OCI-LY3 (cell line): ENCODE data around the gene LAMC1.

Source experiments
- EZH2phosphoT487 ChIP-seq: fragments of 200-600 bp; shearing (Covaris generic); IDR thresholded peaks from 2 replicates; pipeline ENCODE4 v1.6.1; 2018; ENCODE audit warnings: antibody characterized with exemption, mixed run types, low read depth
- TF ChIP-seq, protein P1 (sequence below): fragments of 200-600, 300-600 bp; sonication (generic); IDR thresholded peaks from 2 replicates; pipeline ENCODE4 v1.5.1; 2014; ENCODE audit warnings: antibody characterized with exemption, low read length, low read depth

DNA sequence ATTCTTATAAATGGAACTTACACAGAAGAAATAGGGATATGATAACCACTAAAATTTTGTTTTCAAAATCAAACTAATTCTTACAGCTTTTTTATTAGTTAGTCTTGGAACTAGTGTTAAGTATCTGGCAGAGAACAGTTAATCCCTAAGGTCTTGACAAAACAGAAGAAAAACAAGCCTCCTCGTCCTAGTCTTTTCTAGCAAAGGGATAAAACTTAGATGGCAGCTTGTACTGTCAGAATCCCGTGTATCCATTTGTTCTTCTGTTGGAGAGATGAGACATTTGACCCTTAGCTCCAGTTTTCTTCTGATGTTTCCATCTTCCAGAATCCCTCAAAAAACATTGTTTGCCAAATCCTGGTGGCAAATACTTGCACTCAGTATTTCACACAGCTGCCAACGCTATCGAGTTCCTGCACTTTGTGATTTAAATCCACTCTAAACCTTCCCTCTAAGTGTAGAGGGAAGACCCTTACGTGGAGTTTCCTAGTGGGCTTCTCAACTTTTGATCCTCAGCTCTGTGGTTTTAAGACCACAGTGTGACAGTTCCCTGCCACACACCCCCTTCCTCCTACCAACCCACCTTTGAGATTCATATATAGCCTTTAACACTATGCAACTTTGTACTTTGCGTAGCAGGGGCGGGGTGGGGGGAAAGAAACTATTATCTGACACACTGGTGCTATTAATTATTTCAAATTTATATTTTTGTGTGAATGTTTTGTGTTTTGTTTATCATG is 120.5 kb downstream of the LAMC1 start:
- TF ChIP-seq, protein P1, sequence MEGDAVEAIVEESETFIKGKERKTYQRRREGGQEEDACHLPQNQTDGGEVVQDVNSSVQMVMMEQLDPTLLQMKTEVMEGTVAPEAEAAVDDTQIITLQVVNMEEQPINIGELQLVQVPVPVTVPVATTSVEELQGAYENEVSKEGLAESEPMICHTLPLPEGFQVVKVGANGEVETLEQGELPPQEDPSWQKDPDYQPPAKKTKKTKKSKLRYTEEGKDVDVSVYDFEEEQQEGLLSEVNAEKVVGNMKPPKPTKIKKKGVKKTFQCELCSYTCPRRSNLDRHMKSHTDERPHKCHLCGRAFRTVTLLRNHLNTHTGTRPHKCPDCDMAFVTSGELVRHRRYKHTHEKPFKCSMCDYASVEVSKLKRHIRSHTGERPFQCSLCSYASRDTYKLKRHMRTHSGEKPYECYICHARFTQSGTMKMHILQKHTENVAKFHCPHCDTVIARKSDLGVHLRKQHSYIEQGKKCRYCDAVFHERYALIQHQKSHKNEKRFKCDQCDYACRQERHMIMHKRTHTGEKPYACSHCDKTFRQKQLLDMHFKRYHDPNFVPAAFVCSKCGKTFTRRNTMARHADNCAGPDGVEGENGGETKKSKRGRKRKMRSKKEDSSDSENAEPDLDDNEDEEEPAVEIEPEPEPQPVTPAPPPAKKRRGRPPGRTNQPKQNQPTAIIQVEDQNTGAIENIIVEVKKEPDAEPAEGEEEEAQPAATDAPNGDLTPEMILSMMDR = no peak
- no peak for TF ChIP-seq EZH2phosphoT487
